ENCODE results near the gene PDK4. TPM values are rescaled to one million over a fixed set of nuclear protein-coding genes. Genes with fewer than 3 reads are reported as not detected.
"Not testable (repeated sequence)": the region's sequence is repeated elsewhere in the genome, so short reads cannot be mapped to it uniquely, and the experiment has no call there.

PDK4 gene
- total RNA-seq, 1 experiment from 2014 or later = not detected

DNA sequence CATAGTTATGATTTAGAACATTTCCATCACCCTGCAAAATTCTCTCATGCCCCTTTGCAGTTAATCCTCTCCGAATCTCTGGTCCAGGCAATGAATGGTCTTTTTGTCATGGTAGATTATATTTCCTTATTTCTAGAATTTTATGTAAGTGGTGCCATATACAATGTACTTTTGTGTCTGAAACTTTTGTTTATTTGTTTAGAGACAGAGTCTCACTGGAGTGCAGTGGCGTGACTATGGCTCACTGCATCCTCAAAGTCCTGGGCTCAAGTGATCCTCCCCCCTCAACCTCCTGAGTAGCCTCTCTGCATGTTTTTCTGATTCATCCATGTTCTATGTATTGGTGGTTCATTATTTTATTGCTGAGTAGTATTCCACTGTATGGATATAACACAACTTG, 23.2 kb upstream of the PDK4 start:
- H3K36me3 ChIP-seq = no peaks in the 10 kb centered on the region
- no peaks in the 10 kb centered on the region; the same call in 1 of the 2 replicates for H3K9me3 ChIP-seq (replicated peaks)
- H3K4me1 ChIP-seq (replicated peaks) = no peaks in the 10 kb centered on the region
- DNase-seq (ENCODE audit: low read depth in 1 of 2, low spot score in 2 of 2) = no peak
- H3K27me3 ChIP-seq (replicated peaks) = peaks cover 3% of the 10 kb centered on the region; the same call in 1 of the 2 replicates
- no peak overlapping the region for H3K27ac ChIP-seq
- H3K4me3 ChIP-seq = no peak overlapping the region

DNA sequence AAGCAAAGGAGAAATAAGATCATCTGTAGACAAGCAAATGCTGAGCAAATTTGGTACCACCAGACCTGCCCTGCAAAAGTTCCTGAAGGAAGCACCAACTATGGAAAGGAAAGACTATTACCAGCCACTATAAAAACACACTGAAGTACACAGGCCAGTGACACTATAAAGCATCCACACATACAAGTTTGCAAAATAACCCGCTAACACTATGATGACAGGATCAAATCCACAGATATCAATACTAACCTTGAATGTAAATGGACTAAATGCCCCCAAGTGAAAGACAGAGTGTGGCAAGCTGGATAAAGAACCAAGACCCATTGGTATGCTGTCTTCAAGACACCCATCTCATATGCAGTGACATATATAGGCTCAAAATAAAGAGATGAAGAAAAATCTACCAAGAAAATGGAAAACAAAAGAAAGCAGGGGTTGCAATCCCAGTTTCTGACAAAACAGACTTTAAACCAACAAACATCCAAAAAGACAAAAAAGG, 18.2 kb upstream of the PDK4 start:
- no peak for DNase-seq (ENCODE audit: low read depth in 1 of 2, low spot score in 2 of 2)
- H3K4me3 ChIP-seq = no peak overlapping the region
- H3K27ac ChIP-seq = no peak overlapping the region
- H3K27me3 ChIP-seq (replicated peaks) = 0 out of 2 replicates have a peak, but pooled peaks cover 3% of the 10 kb centered on the region
- H3K9me3 ChIP-seq (replicated peaks) = no peaks in the 10 kb centered on the region; the same call in 1 of the 2 replicates
- H3K36me3 ChIP-seq = no peaks in the 10 kb centered on the region
- H3K4me1 ChIP-seq (replicated peaks) = peaks cover 6% of the 10 kb centered on the region

GRCh38 chr7:95611224-95611623, 14.9 kb upstream of the PDK4 start:
- Histone ChIP-seq H3K27ac (no peak overlapping the region), H3K9me3 (replicated peaks) (no peaks in the 10 kb centered on the region; the same call in 1 of the 2 replicates), H3K4me1 (replicated peaks) (peaks cover 21% of the 10 kb centered on the region), H3K36me3 (no peaks in the 10 kb centered on the region), H3K4me3 (no peak overlapping the region), H3K27me3 (replicated peaks) (no peaks in the 10 kb centered on the region)
- DNase-seq (ENCODE audit: low read depth in 1 of 2, low spot score in 2 of 2) = no peak

GRCh38 chr7:95609277-95609971, 13.1 kb upstream of the PDK4 start:
- H3K27ac ChIP-seq = peak overlapping the region; percentile 41

GRCh38 chr7:95608359-95609173, 12.2 kb upstream of the PDK4 start:
- no peaks in the 10 kb centered on the region for H3K36me3 ChIP-seq
- H3K27ac ChIP-seq = peak overlapping the region; percentile 41
- DNase-seq (ENCODE audit: low read depth in 1 of 2, low spot score in 2 of 2) = peak; percentile 83 to 90
- no peaks in the 10 kb centered on the region for H3K27me3 ChIP-seq (replicated peaks)
- H3K4me3 ChIP-seq = no peak overlapping the region
- no peaks in the 10 kb centered on the region for H3K9me3 ChIP-seq (replicated peaks)
- H3K4me1 ChIP-seq (replicated peaks) = peaks cover 21% of the 10 kb centered on the region

More at GRCh38 chr7:95609277-95609971, 13.1 kb upstream of the PDK4 start:
- H3K9me3 ChIP-seq (replicated peaks) = no peaks in the 10 kb centered on the region; the same call in 1 of the 2 replicates
- DNase-seq (ENCODE audit: low read depth in 1 of 2, low spot score in 2 of 2) = peak in 1 of 2 experiments; percentile 52
- H3K4me3 ChIP-seq = no peak overlapping the region
- no peaks in the 10 kb centered on the region for H3K27me3 ChIP-seq (replicated peaks)
- H3K36me3 ChIP-seq = no peaks in the 10 kb centered on the region
- peaks cover 21% of the 10 kb centered on the region for H3K4me1 ChIP-seq (replicated peaks)

DNA sequence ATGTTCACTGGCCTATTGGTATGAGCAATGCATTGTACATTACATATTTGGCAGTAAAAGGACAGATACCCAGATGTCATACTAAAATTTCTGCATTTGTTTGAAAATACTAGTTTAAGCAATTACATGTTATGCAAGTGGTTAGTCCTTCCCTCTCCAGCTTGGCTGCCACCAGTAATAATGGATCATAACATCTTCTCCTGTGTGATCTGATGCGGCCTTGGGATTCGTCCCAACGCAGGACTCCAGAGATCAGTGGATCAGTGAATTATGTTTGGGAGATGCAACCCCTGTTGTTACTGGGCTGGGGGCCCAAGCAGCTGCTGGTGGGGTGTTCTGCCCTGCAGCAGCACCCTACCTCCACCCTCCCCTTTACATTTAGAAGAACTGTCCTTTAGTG, 11.2 kb upstream of the PDK4 start:
- H3K4me3 ChIP-seq = no peak overlapping the region
- no peaks in the 10 kb centered on the region for H3K27me3 ChIP-seq (replicated peaks)
- no peak overlapping the region for H3K27ac ChIP-seq
- no peaks in the 10 kb centered on the region for H3K36me3 ChIP-seq
- peaks cover 21% of the 10 kb centered on the region for H3K4me1 ChIP-seq (replicated peaks)
- H3K9me3 ChIP-seq (replicated peaks) = no peaks in the 10 kb centered on the region
- DNase-seq (ENCODE audit: low read depth in 1 of 2, low spot score in 2 of 2) = no peak

GRCh38 chr7:95605275-95605674, 9.0 kb upstream of the PDK4 start:
- H3K27ac ChIP-seq = no peak overlapping the region
- no peak overlapping the region for H3K4me3 ChIP-seq
- no peak for DNase-seq (ENCODE audit: low read depth in 1 of 2, low spot score in 2 of 2)
- no peaks in the 10 kb centered on the region; the same call in 1 of the 2 replicates for H3K27me3 ChIP-seq (replicated peaks)
- H3K4me1 ChIP-seq (replicated peaks) = peaks cover 21% of the 10 kb centered on the region
- H3K9me3 ChIP-seq (replicated peaks) = no peaks in the 10 kb centered on the region
- H3K36me3 ChIP-seq = no peaks in the 10 kb centered on the region

GRCh38 chr7:95604811-95605210, 8.5 kb upstream of the PDK4 start:
- H3K36me3 ChIP-seq; H3K9me3 ChIP-seq (replicated peaks); H3K27ac ChIP-seq; DNase-seq (ENCODE audit: low read depth in 1 of 2, low spot score in 2 of 2); H3K27me3 ChIP-seq (replicated peaks); H3K4me3 ChIP-seq: not testable (repeated sequence)
- H3K4me1 ChIP-seq (replicated peaks) = peaks cover 18% of the 10 kb centered on the region

DNA sequence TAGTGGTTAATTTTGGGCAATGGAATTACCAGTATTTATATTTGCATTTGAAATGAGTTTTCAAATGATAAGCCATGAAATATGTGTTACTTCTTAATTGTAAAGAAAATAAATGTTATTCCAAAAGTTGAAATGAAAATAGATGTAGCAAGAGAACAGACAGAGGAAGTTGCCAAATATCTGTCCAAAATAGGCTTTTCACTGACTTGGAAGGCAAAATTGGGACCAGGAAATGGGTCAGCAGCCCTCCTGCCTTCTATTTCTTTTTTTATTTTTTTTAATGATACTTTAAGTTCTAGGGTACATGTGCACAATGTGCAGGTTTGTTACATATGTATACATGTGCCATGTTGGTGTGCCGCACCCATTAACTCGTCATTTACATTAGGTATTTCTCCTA, 8.1 kb upstream of the PDK4 start:
- H3K27ac ChIP-seq; H3K27me3 ChIP-seq (replicated peaks); DNase-seq (ENCODE audit: low read depth in 1 of 2, low spot score in 2 of 2); H3K36me3 ChIP-seq; H3K9me3 ChIP-seq (replicated peaks); H3K4me3 ChIP-seq: not testable (repeated sequence)
- H3K4me1 ChIP-seq (replicated peaks) = peaks cover 14% of the 10 kb centered on the region

GRCh38 chr7:95602421-95602820, 6.1 kb upstream of the PDK4 start:
- no peak overlapping the region for H3K4me3 ChIP-seq
- no peak overlapping the region for H3K27ac ChIP-seq
- H3K9me3 ChIP-seq (replicated peaks) = no peaks in the 10 kb centered on the region
- DNase-seq (ENCODE audit: low read depth in 1 of 2, low spot score in 2 of 2) = no peak
- H3K4me1 ChIP-seq (replicated peaks) = no peaks in the 10 kb centered on the region
- H3K36me3 ChIP-seq = no peaks in the 10 kb centered on the region
- no peaks in the 10 kb centered on the region; the same call in 1 of the 2 replicates for H3K27me3 ChIP-seq (replicated peaks)

DNA sequence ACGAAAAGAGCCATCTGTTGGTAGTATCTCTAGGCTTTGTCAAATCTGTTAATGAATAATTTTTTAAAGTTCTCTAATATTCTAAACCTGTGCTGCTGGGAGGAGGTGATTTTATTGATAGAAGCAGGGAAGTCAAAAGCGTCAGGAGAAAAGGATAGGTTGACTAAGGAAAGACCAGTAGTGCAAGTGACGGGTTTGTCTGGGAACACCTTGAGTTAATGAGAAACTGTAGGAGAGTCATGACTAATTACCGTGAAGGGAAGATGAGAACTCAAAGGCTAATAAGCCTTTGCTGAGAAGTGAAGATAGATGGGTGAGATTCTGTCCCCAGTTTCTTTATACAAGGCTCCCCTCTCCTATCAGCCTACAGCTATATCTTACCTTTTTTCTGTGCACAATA, 5.0 kb upstream of the PDK4 start:
- DNase-seq (ENCODE audit: low read depth in 1 of 2, low spot score in 2 of 2) = no peak
- Histone ChIP-seq H3K36me3 (no peaks in the 10 kb centered on the region), H3K4me3 (no peak overlapping the region), H3K9me3 (replicated peaks) (no peaks in the 10 kb centered on the region), H3K27ac (no peak overlapping the region), H3K27me3 (replicated peaks) (no peaks in the 10 kb centered on the region; the same call in 1 of the 2 replicates), H3K4me1 (replicated peaks) (no peaks in the 10 kb centered on the region)

GRCh38 chr7:95599069-95599468, 2.8 kb upstream of the PDK4 start:
- H3K36me3 ChIP-seq = no peaks in the 10 kb centered on the region
- no peak overlapping the region for H3K27ac ChIP-seq
- peaks cover 4% of the 10 kb centered on the region; the same call in 1 of the 2 replicates for H3K27me3 ChIP-seq (replicated peaks)
- H3K4me3 ChIP-seq = no peak overlapping the region
- no peaks in the 10 kb centered on the region for H3K9me3 ChIP-seq (replicated peaks)
- H3K4me1 ChIP-seq (replicated peaks) = peaks cover 6% of the 10 kb centered on the region
- no peak for DNase-seq (ENCODE audit: low read depth in 1 of 2, low spot score in 2 of 2)

- H3K36me3 ChIP-seq = no peaks in the 10 kb centered on the region
- H3K4me3 ChIP-seq = no peak overlapping the region
- H3K27me3 ChIP-seq (replicated peaks) = peaks cover 4% of the 10 kb centered on the region; the same call in 1 of the 2 replicates
- no peaks in the 10 kb centered on the region for H3K9me3 ChIP-seq (replicated peaks)
- DNase-seq (ENCODE audit: low read depth in 1 of 2, low spot score in 2 of 2) = no peak
- peaks cover 6% of the 10 kb centered on the region for H3K4me1 ChIP-seq (replicated peaks)
- H3K27ac ChIP-seq = no peak overlapping the region
Measured at GRCh38 chr7:95598511-95598910, 2.2 kb upstream of the PDK4 start.

DNA sequence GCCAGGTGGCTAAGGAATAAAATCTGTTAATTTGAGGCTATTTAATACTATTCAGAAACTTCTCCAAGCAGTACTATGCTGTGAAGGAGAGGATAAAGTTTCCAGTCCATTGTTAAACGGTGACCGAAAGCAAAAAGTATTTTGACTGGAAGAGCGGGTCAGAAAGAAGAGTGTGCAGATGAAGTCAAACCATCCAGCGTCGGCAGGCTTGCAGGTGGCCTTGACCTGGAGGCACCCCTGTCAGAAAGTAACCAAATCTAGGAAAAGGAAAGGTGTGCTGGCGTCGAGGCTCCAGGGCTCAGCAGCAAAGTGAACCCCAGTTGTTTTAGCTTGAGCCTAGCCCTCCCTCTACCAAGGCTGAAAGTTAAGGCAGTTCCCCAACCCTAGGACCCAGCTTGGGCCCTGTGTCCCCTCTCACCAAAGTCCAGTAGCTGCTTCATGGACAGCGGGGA, 544 bp downstream of the PDK4 start:
- H3K27ac ChIP-seq = no peak overlapping the region
- no peak for DNase-seq (ENCODE audit: low read depth in 1 of 2, low spot score in 2 of 2)
- peaks cover 4% of the 10 kb centered on the region; the same call in 1 of the 2 replicates for H3K27me3 ChIP-seq (replicated peaks)
- no peaks in the 10 kb centered on the region for H3K36me3 ChIP-seq
- H3K4me3 ChIP-seq = peak overlapping the region; percentile 48
- peaks cover 6% of the 10 kb centered on the region for H3K4me1 ChIP-seq (replicated peaks)
- H3K9me3 ChIP-seq (replicated peaks) = no peaks in the 10 kb centered on the region

All from SJSA1 (cell line).